Activated B cell treated with CpG ODN at 0.5 μM for 24 hours (primary cell): ENCODE data around the gene WFIKKN2. TPM values are rescaled to one million over a fixed set of nuclear protein-coding genes. Genes with fewer than 3 reads are reported as not detected.

Source experiments
- ATAC-seq: fragments of 200-7000 bp; cut with Tn5 transposase; one replicate; pipeline ENCODE4 v1.10.0; 2021; ENCODE audit warnings: low read depth, mild to moderate bottlenecking, moderate library complexity
- CTCF ChIA-PET: fragments of 350-600 bp; sonication (Branson Sonifier 250); formaldehyde crosslinking; loops from one replicate; lab custom pipeline; 2021; ENCODE audit warnings: antibody characterized with exemption; lab: Charles Lee
- POLR2A ChIA-PET: fragments of 350-600 bp; sonication (Branson Sonifier 250); formaldehyde crosslinking; loops from one replicate; lab custom pipeline; 2021; ENCODE audit warnings: antibody characterized with exemption; lab: Charles Lee
- DNase-seq: peaks from one replicate; pipeline ENCODE4 v3.0.0; 2022
- H3K27ac Mint-ChIP-seq: one replicate; pipeline ENCODE4 v1.8.0; 2020; ENCODE audit warnings: mixed read lengths
- H3K27me3 Mint-ChIP-seq: one replicate; pipeline ENCODE4 v1.8.0; 2021; ENCODE audit warnings: mixed read lengths
- H3K36me3 Mint-ChIP-seq: one replicate; pipeline ENCODE4 v1.8.0; 2021; ENCODE audit warnings: low read depth, mixed read lengths
- H3K4me1 Mint-ChIP-seq: one replicate; pipeline ENCODE4 v1.8.0; 2021; ENCODE audit warnings: mixed read lengths
- H3K4me3 Mint-ChIP-seq: one replicate; pipeline ENCODE4 v1.8.0; 2020; ENCODE audit warnings: mild to moderate bottlenecking, mixed read lengths
- H3K9me3 Mint-ChIP-seq: one replicate; pipeline ENCODE4 v1.8.0; 2020; ENCODE audit warnings: mixed read lengths
- CTCF ChIP-seq: fragments of 200-600 bp; IDR thresholded peaks from one replicate; pipeline ENCODE4 v1.8.0; 2022; ENCODE audit warnings: antibody characterized with exemption, mild to moderate bottlenecking
- intact Hi-C: fragments of 100-400 bp; cut with micrococcal nuclease; formaldehyde crosslinking; loops from one replicate; pipeline ENCODE4 v1.15.1; 2024
- total RNA-seq: library from RNA; stranded (reverse); gene quantifications from 2 replicates; pipeline ENCODE4 v1.2.3, GENCODE V29; 2022

WFIKKN2 gene
- total RNA-seq, 1 donor from 2014 or later: not detected

GRCh38 chr17:50884439-50885311, 49.3 kb downstream of the WFIKKN2 start:
- CTCF ChIA-PET: interaction anchor here (0.8 kb wide), 1 partner anchor 28 kb away, joined by 3 read pairs; no protein-coding TSS in a partner anchor
- POLR2A ChIA-PET: interaction anchor here (1.6 to 4.1 kb wide), 2 partner anchors 18 to 268 kb away, joined by 5 to 41 read pairs; partner anchors contain the start of genes NME1 and TOB1
- TF ChIP-seq CTCF: no peak
- Mint-ChIP-seq H3K4me1 (peaks cover 13% of the 10 kb centered on the region), H3K27me3 (no peaks in the 10 kb centered on the region), H3K27ac (no peak overlapping the region), H3K9me3 (peaks cover 2% of the 10 kb centered on the region), H3K36me3 (no peaks in the 10 kb centered on the region), H3K4me3 (no peak overlapping the region)
- ATAC-seq (no peak), DNase-seq (no peak)
- intact Hi-C loops: loop anchor here (2.0 kb wide), 1 partner anchor 18 kb away; the partner anchor contains the start of gene TOB1

GRCh38 chr17:50887705-50888245, 52.4 kb downstream of the WFIKKN2 start:
- Mint-ChIP-seq H3K36me3 (no peaks in the 10 kb centered on the region), H3K27me3 (no peaks in the 10 kb centered on the region), H3K9me3 (no peaks in the 10 kb centered on the region), H3K4me1 (peaks cover 13% of the 10 kb centered on the region), H3K4me3 (no peak overlapping the region), H3K27ac (no peak overlapping the region)
- no peak for ATAC-seq
- DNase-seq: no peak
- intact Hi-C loops: no loop called here
- ChIA-PET POLR2A (interaction anchor here (1.7 kb wide), 1 partner anchor 22 kb away, joined by 7 read pairs; the partner anchor contains the start of gene TOB1), CTCF (interaction anchor here (0.7 to 1.0 kb wide), 2 partner anchors 36 to 77 kb away, joined by 3 to 5 read pairs; no protein-coding TSS in a partner anchor)
- no peak for TF ChIP-seq CTCF

GRCh38 chr17:50889528-50890118, 54.2 kb downstream of the WFIKKN2 start:
- no peak overlapping the region for H3K27ac Mint-ChIP-seq
- H3K9me3 Mint-ChIP-seq: no peaks in the 10 kb centered on the region
- ATAC-seq: no peak
- TF ChIP-seq CTCF: no peak
- H3K4me1 Mint-ChIP-seq: no peaks in the 10 kb centered on the region
- H3K36me3 Mint-ChIP-seq: no peaks in the 10 kb centered on the region
- no peak overlapping the region for H3K4me3 Mint-ChIP-seq
- intact Hi-C loops: no loop called here
- no peaks in the 10 kb centered on the region for H3K27me3 Mint-ChIP-seq
- no peak for DNase-seq
- CTCF ChIA-PET: no interaction called here
- POLR2A ChIA-PET: interaction anchor here (1.5 kb wide), 1 partner anchor 24 kb away, joined by 8 read pairs; the partner anchor contains the start of gene TOB1

GRCh38 chr17:50890675-50891516, 55.5 kb downstream of the WFIKKN2 start:
- DNase-seq (no peak), ATAC-seq (no peak)
- POLR2A ChIA-PET: interaction anchor here (1.5 to 2.0 kb wide), 2 partner anchors 25 kb away, joined by 4 to 8 read pairs; partner anchors contain the start of gene TOB1
- TF ChIP-seq CTCF: no peak
- Mint-ChIP-seq H3K27ac (no peak overlapping the region), H3K4me3 (no peak overlapping the region), H3K4me1 (no peaks in the 10 kb centered on the region), H3K27me3 (no peaks in the 10 kb centered on the region), H3K9me3 (no peaks in the 10 kb centered on the region), H3K36me3 (no peaks in the 10 kb centered on the region)
- intact Hi-C loops: no loop called here
- CTCF ChIA-PET: no interaction called here
